A549 (cell line): Measurements from ENCODE around the gene NRXN2. TPM values are rescaled to one million over a fixed set of nuclear protein-coding genes. Genes with fewer than 3 reads are reported as not detected.

Experiments used
- ATAC-seq, 2 experiments: fragments of 200-7000 bp in 1 of 2; fragments of >200 bp in 1 of 2; cut with Nextera tagmentation in 1 of 2; cut with Tn5 transposase in 1 of 2; 3 replicates each; pipeline versions ENCODE4 v1.8.0 to v1.9.1; 2018 to 2020; ENCODE audit warnings: mild to moderate bottlenecking in 1 of 2, moderate library complexity in 1 of 2
- CTCF ChIA-PET: fragments of 300-600 bp; sonication (Branson Sonifier 250); formaldehyde crosslinking; extraction: SDS; loops from one replicate; lab custom pipeline; 2021; ENCODE audit warnings: antibody characterized with exemption, inconsistent platforms; lab: Yijun Ruan, JAX
- POLR2A ChIA-PET: fragments of 350-600 bp; formaldehyde crosslinking; extraction: SDS; loops from one replicate; lab custom pipeline; 2021; ENCODE audit warnings: antibody characterized with exemption, inconsistent platforms; lab: Yijun Ruan, JAX
- DNase-seq, 2 experiments: peaks; one replicate each; pipeline versions ENCODE4 v3.0.0 to v3.0.0-alpha.2; 2011 to 2016; ENCODE audit warnings: low read depth in 1 of 2, low spot score in 1 of 2
- FAIRE-seq: peaks from 2 replicates; lab custom pipeline; 2011; peaks lifted over from hg19 to GRCh38; lab: Jason Lieb, UNC
- H3K27ac ChIP-seq, 2 experiments: fragments of >200 bp; sonication (Bioruptor Twin); formaldehyde crosslinking; 3 replicates each; pipeline ENCODE4 v1.5.1; 2016 to 2017
- H3K4me1 ChIP-seq: fragments of >200 bp; sonication (Bioruptor Twin); formaldehyde crosslinking; 3 replicates; pipeline ENCODE4 v1.6.1; 2016
- H3K4me2 ChIP-seq: fragments of >200 bp; sonication (Bioruptor Twin); formaldehyde crosslinking; 3 replicates; pipeline ENCODE4 v1.6.1; 2016
- H3K4me3 ChIP-seq: fragments of >200 bp; sonication (Bioruptor Twin); formaldehyde crosslinking; 3 replicates; pipeline ENCODE4 v1.5.1; 2016
- H3K9me3 ChIP-seq: fragments of >200 bp; sonication (Bioruptor Twin); formaldehyde crosslinking; 3 replicates; pipeline ENCODE4 v1.6.1; 2016
- CBX2 ChIP-seq: fragments of 200-600 bp; sonication (generic); IDR thresholded peaks from 2 replicates; pipeline ENCODE4 v1.6.1; 2016; ENCODE audit warnings: low read depth, mild to moderate bottlenecking, borderline replicate concordance
- CBX8 ChIP-seq: fragments of 200-600 bp; sonication (generic); IDR thresholded peaks from 2 replicates; pipeline ENCODE4 v1.6.1; 2016
- CHD2 ChIP-seq: fragments of 150-350 bp; IDR thresholded peaks from 2 replicates; pipeline ENCODE4 v1.6.1; 2014; ENCODE audit warnings: low read length; ENCODE audit not compliant: partially characterized antibody
- CTCF ChIP-seq: fragments of >200 bp; sonication (Bioruptor Twin); formaldehyde crosslinking; IDR thresholded peaks from 3 replicates; pipeline ENCODE4 v1.5.1; 2016
- EHF ChIP-seq: fragments of 250-450 bp; sonication (Bioruptor Pico); IDR thresholded peaks from 2 replicates; pipeline ENCODE4 v1.5.0; 2020; ENCODE audit warnings: mild to moderate bottlenecking
- ESRRA ChIP-seq: fragments of 150-350 bp; IDR thresholded peaks from 2 replicates; pipeline ENCODE4 v1.6.1; 2014; ENCODE audit warnings: mild to moderate bottlenecking, low read length, borderline replicate concordance
- FOSB ChIP-seq: fragments of 250-450 bp; sonication (Bioruptor Pico); IDR thresholded peaks from 2 replicates; pipeline ENCODE4 v1.5.0; 2020; ENCODE audit warnings: mild to moderate bottlenecking, moderate library complexity
- FOXS1 ChIP-seq: fragments of 250-450 bp; sonication (Bioruptor Pico); IDR thresholded peaks from 2 replicates; pipeline ENCODE4 v1.5.0; 2020; ENCODE audit warnings: mild to moderate bottlenecking, moderate library complexity
- HDAC2 ChIP-seq: fragments of 200-600 bp; sonication (generic); IDR thresholded peaks from 2 replicates; pipeline ENCODE4 v1.6.1; 2016
- HMGXB4 ChIP-seq: fragments of 250-450 bp; sonication (Bioruptor Pico); IDR thresholded peaks from 2 replicates; pipeline ENCODE4 v1.5.0; 2021; ENCODE audit warnings: mild to moderate bottlenecking, moderate library complexity, borderline replicate concordance
- HOXA7 ChIP-seq: fragments of 250-450 bp; sonication (Bioruptor Pico); IDR thresholded peaks from 2 replicates; pipeline ENCODE4 v1.5.0; 2020; ENCODE audit warnings: mild to moderate bottlenecking, moderate library complexity
- HOXB13 ChIP-seq: fragments of 250-450 bp; sonication (Bioruptor Pico); IDR thresholded peaks from 2 replicates; pipeline ENCODE4 v1.5.0; 2020; ENCODE audit warnings: low read depth, mild to moderate bottlenecking, moderate library complexity
- KDM1A ChIP-seq: fragments of 200-600 bp; sonication (generic); IDR thresholded peaks from 2 replicates; pipeline ENCODE4 v1.6.1; 2016; ENCODE audit warnings: low read depth, mild to moderate bottlenecking
- KDM5A ChIP-seq: fragments of 200-600 bp; sonication (generic); IDR thresholded peaks from 2 replicates; pipeline ENCODE4 v1.6.1; 2016; ENCODE audit warnings: antibody characterized with exemption, mild to moderate bottlenecking
- MAZ ChIP-seq: fragments of 150-350 bp; IDR thresholded peaks from 2 replicates; pipeline ENCODE4 v1.6.1; 2014; ENCODE audit warnings: antibody characterized with exemption, low read depth, low read length, borderline replicate concordance
- NFE2L2 ChIP-seq: fragments of 150-350 bp; conservative IDR thresholded peaks from 2 replicates; pipeline ENCODE4 v1.6.1; 2014; ENCODE audit warnings: low read length
- PHF8 ChIP-seq: fragments of 200-600 bp; sonication (generic); IDR thresholded peaks from 2 replicates; pipeline ENCODE4 v1.6.1; 2016; ENCODE audit warnings: low read depth, mild to moderate bottlenecking, antibody characterized with exemption, moderate library complexity, borderline replicate concordance
- POLR2AphosphoS2 ChIP-seq: conservative IDR thresholded peaks from 2 replicates; pipeline ENCODE4 v1.6.1; 2012; ENCODE audit warnings: low read length, improper control_type of control experiment, inconsistent platforms
- RARB ChIP-seq: fragments of 250-450 bp; sonication (Bioruptor Pico); IDR thresholded peaks from 2 replicates; pipeline ENCODE4 v1.8.0; 2021; ENCODE audit warnings: mild to moderate bottlenecking, moderate library complexity
- REST ChIP-seq: fragments of 200-600 bp; sonication (generic); IDR thresholded peaks from 2 replicates; pipeline ENCODE4 v1.6.1; 2016; ENCODE audit warnings: antibody characterized with exemption, mild to moderate bottlenecking, moderate library complexity
- RFX5 ChIP-seq: fragments of 450-650 bp; IDR thresholded peaks from 2 replicates; pipeline ENCODE4 v1.7.1; 2014; ENCODE audit warnings: antibody characterized with exemption, mild to moderate bottlenecking, moderate library complexity
- SMC3 ChIP-seq: fragments of >200 bp; sonication (Bioruptor Twin); formaldehyde crosslinking; IDR thresholded peaks from 3 replicates; pipeline ENCODE4 v1.6.1; 2018; ENCODE audit warnings: inconsistent platforms
- SREBF2 ChIP-seq: fragments of 450-650 bp; IDR thresholded peaks from 2 replicates; pipeline ENCODE4 v1.6.1; 2014; ENCODE audit warnings: mild to moderate bottlenecking, moderate library complexity
- TFCP2L1 ChIP-seq: fragments of 250-450 bp; sonication (Bioruptor Pico); IDR thresholded peaks from 2 replicates; pipeline ENCODE4 v1.5.0; 2021; ENCODE audit warnings: mild to moderate bottlenecking
- ZFP36 ChIP-seq: fragments of 450-650 bp; IDR thresholded peaks from 2 replicates; pipeline ENCODE4 v1.6.1; 2014; ENCODE audit warnings: borderline replicate concordance; ENCODE audit not compliant: partially characterized antibody
- WGBS: methylation state at CpG from one replicate; pipeline ENCODE4 v1.1.6; 2017; ENCODE audit errors: missing lambda C conversion rate; 5-methylcytosine and 5-hydroxymethylcytosine counted together
- polyA plus RNA-seq, 4 experiments: library from polyadenylated mRNA; depleted of rRNA in 3 of 4; stranded (reverse); fragments of >200 nt; fragmentation: RNase III in 1 of 4; extraction: RNeasy Plus Mini Kit Qiagen cat#74134 plus additional on column Dnase treatment in 1 of 4; gene quantifications; 2 replicates in 3 of 4; 3 replicates in 1 of 4; pipeline ENCODE4 v1.2.3, GENCODE V29; 2011 to 2017

NRXN2 gene
- polyA plus RNA-seq, 2 of the 4 experiments (the other 2 are of a cell fraction) = 0.04 TPM; not detected in 1

GRCh38 chr11:64754124-64754918 lies 31.3 kb upstream of the NRXN2 start:
- Histone ChIP-seq H3K4me1 (no peaks in the 10 kb centered on the region), H3K4me3 (no peak overlapping the region), H3K27ac (no peak overlapping the region), H3K4me2 (no peak overlapping the region), H3K9me3 (no peaks in the 10 kb centered on the region)
- ChIA-PET POLR2A (interaction anchor here (0.6 kb wide), 1 partner anchor 24 kb away, joined by 3 read pairs; the partner anchor contains the start of gene SF1), CTCF (interaction anchor here (0.6 to 13.0 kb wide), 5 partner anchors 12 to 444 kb away, joined by 3 to 104 read pairs (median 4); partner anchors contain the start of gene RASGRP2)
- TF ChIP-seq EHF (CRISPR knock-in tag) = no peak
- no peak for TF ChIP-seq CBX8
- TF ChIP-seq MAZ = no peak
- TF ChIP-seq ZFP36 = no peak
- no peak for TF ChIP-seq CTCF
- TF ChIP-seq ESRRA = no peak
- no peak for TF ChIP-seq HDAC2
- no peak for TF ChIP-seq KDM1A
- no peak for TF ChIP-seq KDM5A
- no peak for TF ChIP-seq POLR2AphosphoS2
- TF ChIP-seq TFCP2L1 (CRISPR knock-in tag) = no peak
- TF ChIP-seq FOXS1 = no peak
- no peak for TF ChIP-seq PHF8
- TF ChIP-seq HOXA7 (CRISPR knock-in tag) = no peak
- 84% methylated on average over 22 of the region's 26 CpGs for WGBS
- FAIRE-seq = no peak
- ATAC-seq = no peak
- DNase-seq = no peak

GRCh38 chr11:64753380-64754123 lies 30.6 kb upstream of the NRXN2 start:
- DNase-seq (no peak), ATAC-seq (no peak), FAIRE-seq (no peak)
- Histone ChIP-seq H3K4me3 (no peak overlapping the region), H3K4me1 (no peaks in the 10 kb centered on the region), H3K9me3 (no peaks in the 10 kb centered on the region), H3K27ac (no peak overlapping the region), H3K4me2 (no peak overlapping the region)
- TF ChIP-seq CHD2 = no peak
- TF ChIP-seq RFX5 = no peak
- TF ChIP-seq SMC3 = no peak
- no peak for TF ChIP-seq TFCP2L1 (CRISPR knock-in tag)
- ChIA-PET CTCF (interaction anchor here (2.3 to 13.0 kb wide), 2 partner anchors 12 to 14 kb away, joined by 12 to 104 read pairs; partner anchors contain the start of gene RASGRP2), POLR2A (no interaction called here)
- WGBS = 92% methylated on average over 36 of the region's 43 CpGs

GRCh38 chr11:64753019-64753379 lies 30.0 kb upstream of the NRXN2 start:
- Histone ChIP-seq H3K4me1 (no peaks in the 10 kb centered on the region), H3K4me3 (no peak overlapping the region), H3K27ac (no peak overlapping the region), H3K9me3 (no peaks in the 10 kb centered on the region), H3K4me2 (no peak overlapping the region)
- POLR2A ChIA-PET = no interaction called here
- CTCF ChIA-PET = interaction anchor here (1.3 to 13.0 kb wide), 4 partner anchors 8 to 15 kb away, joined by 3 to 104 read pairs (median 16); partner anchors contain the start of genes PYGM and RASGRP2
- WGBS = 87% methylated on average over 3 of the region's 7 CpGs
- DNase-seq (no peak), ATAC-seq (no peak), FAIRE-seq (no peak)
- TF ChIP-seq PHF8 = no peak
- no peak for TF ChIP-seq HOXB13 (CRISPR knock-in tag)
- TF ChIP-seq FOSB (CRISPR knock-in tag) = no peak
- no peak for TF ChIP-seq KDM1A
- TF ChIP-seq CBX2 = no peak
- no peak for TF ChIP-seq TFCP2L1 (CRISPR knock-in tag)
- no peak for TF ChIP-seq RFX5
- TF ChIP-seq SREBF2 = no peak
- no peak for TF ChIP-seq REST
- no peak for TF ChIP-seq RARB (CRISPR knock-in tag)
- no peak for TF ChIP-seq HMGXB4
- no peak for TF ChIP-seq NFE2L2
- TF ChIP-seq SMC3 = no peak
